Measurements from ENCODE around the gene MTOR. TPM values are rescaled to one million over a fixed set of nuclear protein-coding genes. Genes with fewer than 3 reads are reported as not detected.

MTOR gene
- total and polyA plus RNA-seq, 5 experiments from 2014 or later: 3.5 to 45.9 (median 7.2) TPM

GRCh38 chr1:11207898-11208611, 54.3 kb downstream of the MTOR start:
- no peaks in the 10 kb centered on the region for H3K4me1 Mint-ChIP-seq
- H3K27me3 Mint-ChIP-seq: no peaks in the 10 kb centered on the region
- H3K36me3 Mint-ChIP-seq: peaks cover 16 to 98% (median 27%) of the 10 kb centered on the region in 3 donors
- POLR2A ChIA-PET: no interaction called here
- H3K27ac Mint-ChIP-seq: peak overlapping the region in 1 of 10 donors; percentile 32
- ATAC-seq (no peak), DNase-seq (no peak)
- H3K9me3 Mint-ChIP-seq: no peaks in the 10 kb centered on the region
- no peak overlapping the region for H3K4me3 Mint-ChIP-seq

GRCh38 chr1:11204396-11205190, 57.8 kb downstream of the MTOR start:
- POLR2A ChIA-PET: no interaction called here
- H3K9me3 Mint-ChIP-seq: no peaks in the 10 kb centered on the region
- ATAC-seq: no peak
- no peaks in the 10 kb centered on the region for H3K4me1 Mint-ChIP-seq
- DNase-seq: no peak
- no peaks in the 10 kb centered on the region for H3K27me3 Mint-ChIP-seq
- peaks cover 4 to 92% (median 12%) of the 10 kb centered on the region in 3 donors for H3K36me3 Mint-ChIP-seq
- no peak overlapping the region for H3K27ac Mint-ChIP-seq
- no peak overlapping the region for H3K4me3 Mint-ChIP-seq

- ATAC-seq (no peak), DNase-seq (no peak)
- Mint-ChIP-seq H3K27ac (peak overlapping the region in 4 of 10 donors; percentile 30 to 81 (median 42)), H3K36me3 (peaks cover 12 to 93% (median 26%) of the 10 kb centered on the region in 3 donors), H3K9me3 (no peaks in the 10 kb centered on the region), H3K27me3 (no peaks in the 10 kb centered on the region), H3K4me1 (no peaks in the 10 kb centered on the region), H3K4me3 (no peak overlapping the region)
- POLR2A ChIA-PET: no interaction called here
These were observed 63.3 kb downstream of the MTOR start for GRCh38 chr1:11198851-11199594.

GRCh38 chr1:11198257-11198656, 64.1 kb downstream of the MTOR start:
- Mint-ChIP-seq H3K27ac (no peak overlapping the region), H3K9me3 (no peaks in the 10 kb centered on the region), H3K4me3 (no peak overlapping the region), H3K27me3 (no peaks in the 10 kb centered on the region), H3K4me1 (no peaks in the 10 kb centered on the region), H3K36me3 (peaks cover 8 to 93% (median 21%) of the 10 kb centered on the region in 3 donors)
- ATAC-seq: no peak
- POLR2A ChIA-PET: no interaction called here
- DNase-seq: no peak

GRCh38 chr1:11197359-11197758, 65.0 kb downstream of the MTOR start:
- Mint-ChIP-seq H3K4me3 (no peak overlapping the region), H3K36me3 (peaks cover 8 to 93% (median 21%) of the 10 kb centered on the region in 3 donors)

GRCh38 chr1:11196945-11197344, 65.4 kb downstream of the MTOR start:
- Mint-ChIP-seq H3K27ac (peak overlapping the region in 1 of 10 donors; percentile 24), H3K4me3 (no peak overlapping the region), H3K9me3 (no peaks in the 10 kb centered on the region), H3K27me3 (no peaks in the 10 kb centered on the region), H3K4me1 (no peaks in the 10 kb centered on the region), H3K36me3 (peaks cover 8 to 95% (median 21%) of the 10 kb centered on the region in 3 donors)
- ATAC-seq (no peak), DNase-seq (no peak)
- POLR2A ChIA-PET: no interaction called here

More at GRCh38 chr1:11197359-11197758, 65.0 kb downstream of the MTOR start:
- H3K9me3 Mint-ChIP-seq: no peaks in the 10 kb centered on the region
- H3K4me1 Mint-ChIP-seq: no peaks in the 10 kb centered on the region
- ATAC-seq (no peak), DNase-seq (no peak)
- peak overlapping the region in 1 of 10 donors; percentile 24 for H3K27ac Mint-ChIP-seq
- POLR2A ChIA-PET: no interaction called here
- no peaks in the 10 kb centered on the region for H3K27me3 Mint-ChIP-seq

GRCh38 chr1:11194407-11195176, 67.8 kb downstream of the MTOR start:
- DNase-seq: no peak
- peaks cover 8 to 90% (median 14%) of the 10 kb centered on the region in 3 donors for H3K36me3 Mint-ChIP-seq
- POLR2A ChIA-PET: no interaction called here
- no peaks in the 10 kb centered on the region for H3K4me1 Mint-ChIP-seq
- no peaks in the 10 kb centered on the region for H3K9me3 Mint-ChIP-seq
- H3K27me3 Mint-ChIP-seq: no peaks in the 10 kb centered on the region
- ATAC-seq: no peak
- no peak overlapping the region for H3K4me3 Mint-ChIP-seq
- no peak overlapping the region for H3K27ac Mint-ChIP-seq

GRCh38 chr1:11193376-11193775, 69.0 kb downstream of the MTOR start:
- no peak overlapping the region for H3K27ac Mint-ChIP-seq
- H3K4me3 Mint-ChIP-seq: no peak overlapping the region
- H3K4me1 Mint-ChIP-seq: no peaks in the 10 kb centered on the region
- ATAC-seq (no peak), DNase-seq (no peak)
- peaks cover under 1 to 90% (median 11%) of the 10 kb centered on the region in 3 donors for H3K36me3 Mint-ChIP-seq
- POLR2A ChIA-PET: no interaction called here
- no peaks in the 10 kb centered on the region for H3K27me3 Mint-ChIP-seq
- H3K9me3 Mint-ChIP-seq: no peaks in the 10 kb centered on the region

GRCh38 chr1:11188858-11189451, 73.4 kb downstream of the MTOR start, which contains the start of gene ANGPTL7:
Gene ANGPTL7, plus strand, starts transcription at chr1:11189355. Its CDS starts 225 bp downstream, at chr1:11189580.
- DNase-seq: no peak
- peak within 1 kb of the TSS in 3 of 10 donors; percentile 6 to 41 (median 40) for H3K27ac Mint-ChIP-seq
- ATAC-seq: no peak
- H3K27me3 Mint-ChIP-seq: no peaks in the 10 kb centered on the region
- H3K36me3 Mint-ChIP-seq: peaks cover 3 to 85% (median 4%) of the 10 kb centered on the region in 3 donors
- no peak within 1 kb of the TSS for H3K4me3 Mint-ChIP-seq
- H3K4me1 Mint-ChIP-seq: peaks cover 0 to 4% (median 1%) of the 10 kb centered on the region in 4 donors
- POLR2A ChIA-PET: no interaction called here
- no peaks in the 10 kb centered on the region for H3K9me3 Mint-ChIP-seq

GRCh38 chr1:11188381-11188780, 74.0 kb downstream of the MTOR start:
- Mint-ChIP-seq H3K36me3 (peaks cover 3 to 80% (median 4%) of the 10 kb centered on the region in 3 donors), H3K4me1 (peaks cover 0 to 4% (median 1%) of the 10 kb centered on the region in 4 donors), H3K27me3 (no peaks in the 10 kb centered on the region), H3K4me3 (no peak overlapping the region), H3K9me3 (no peaks in the 10 kb centered on the region), H3K27ac (no peak overlapping the region)
- DNase-seq (no peak), ATAC-seq (no peak)
- POLR2A ChIA-PET: no interaction called here

GRCh38 chr1:11187931-11188330, 74.4 kb downstream of the MTOR start:
- Mint-ChIP-seq H3K4me1 (peaks cover 0 to 4% (median 1%) of the 10 kb centered on the region in 4 donors), H3K36me3 (peaks cover 3 to 80% (median 4%) of the 10 kb centered on the region in 3 donors), H3K4me3 (no peak overlapping the region), H3K27me3 (no peaks in the 10 kb centered on the region), H3K9me3 (no peaks in the 10 kb centered on the region), H3K27ac (peak overlapping the region in 2 of 10 donors; percentile 7 to 72)
- no peak for ATAC-seq
- POLR2A ChIA-PET: no interaction called here
- no peak for DNase-seq

- Mint-ChIP-seq H3K27ac (no peak overlapping the region), H3K36me3 (peaks cover 3 to 80% (median 4%) of the 10 kb centered on the region in 3 donors), H3K27me3 (no peaks in the 10 kb centered on the region), H3K4me1 (peaks cover 0 to 4% (median 1%) of the 10 kb centered on the region in 4 donors), H3K4me3 (no peak overlapping the region), H3K9me3 (no peaks in the 10 kb centered on the region)
- POLR2A ChIA-PET: interaction anchor here (0.6 kb wide), 1 partner anchor 64 kb away, joined by 4 read pairs; no protein-coding TSS in a partner anchor
- no peak for DNase-seq
- ATAC-seq: no peak
These were observed 74.9 kb downstream of the MTOR start for GRCh38 chr1:11187494-11187893.

Measured in naive thymus-derived CD8-positive, alpha-beta T cell (primary cell).